ENCODE measurements around the gene RHEX.

The RHEX gene

GRCh38 chr1:206131037-206131436, 78.1 kb downstream of the RHEX start:
- TF ChIP-seq CTCF (IDR thresholded peaks at IDR 0.05) (no peak), ZFX (IDR thresholded peaks at IDR 0.05; ENCODE audit: borderline replicate concordance) (no peak)
- H3K27ac ChIP-seq, result no peak overlapping the region

GRCh38 chr1:206133751-206134415, 80.9 kb downstream of the RHEX start:
- H3K27ac ChIP-seq, result no peak overlapping the region

GRCh38 chr1:206135248-206135647, 82.3 kb downstream of the RHEX start:
- H3K27ac ChIP-seq, result no peak overlapping the region
- TF ChIP-seq CTCF (IDR thresholded peaks at IDR 0.05), result no peak
- TF ChIP-seq ZFX (IDR thresholded peaks at IDR 0.05; ENCODE audit: borderline replicate concordance), result no peak

More at GRCh38 chr1:206133751-206134415, 80.9 kb downstream of the RHEX start:
- TF ChIP-seq ZFX (IDR thresholded peaks at IDR 0.05; ENCODE audit: borderline replicate concordance) (no peak), CTCF (IDR thresholded peaks at IDR 0.05) (no peak)

GRCh38 chr1:206136241-206136640, 83.3 kb downstream of the RHEX start:
- TF ChIP-seq ZFX (IDR thresholded peaks at IDR 0.05; ENCODE audit: borderline replicate concordance) (no peak), CTCF (IDR thresholded peaks at IDR 0.05) (no peak)
- no peak overlapping the region for H3K27ac ChIP-seq

GRCh38 chr1:206142011-206142410, 89.0 kb downstream of the RHEX start:
- TF ChIP-seq ZFX (IDR thresholded peaks at IDR 0.05; ENCODE audit: borderline replicate concordance) (no peak), CTCF (IDR thresholded peaks at IDR 0.05) (no peak)
- no peak overlapping the region for H3K27ac ChIP-seq

GRCh38 chr1:206142770-206143169, 89.8 kb downstream of the RHEX start:
- no peak overlapping the region for H3K27ac ChIP-seq
- no peak for TF ChIP-seq CTCF (IDR thresholded peaks at IDR 0.05)
- no peak for TF ChIP-seq ZFX (IDR thresholded peaks at IDR 0.05; ENCODE audit: borderline replicate concordance)

GRCh38 chr1:206143537-206144172, 90.7 kb downstream of the RHEX start:
- TF ChIP-seq ZFX (IDR thresholded peaks at IDR 0.05; ENCODE audit: borderline replicate concordance), result no peak
- H3K27ac ChIP-seq, result no peak overlapping the region
